Endothelial cell of umbilical vein (primary cell): ENCODE measurements around the gene EDARADD. TPM values are rescaled to one million over a fixed set of nuclear protein-coding genes. Genes with fewer than 3 reads are reported as not detected.
A peak's percentile ranks its signal among the peaks of the same experiment; 100 is the strongest.

Experiments
- BruUV-seq: library from RNA; stranded (reverse); fragments of 400-500 nt; replicated peaks from 2 replicates; lab custom pipeline; 2021; lab: Mats Ljungman, UMichigan
- CTCF ChIA-PET: fragments of 300-600, 350-600 bp; sonication (Branson Sonifier 250); formaldehyde crosslinking; loops from one replicate; lab custom pipeline; 2021; ENCODE audit warnings: antibody characterized with exemption, inconsistent platforms; lab: Charles Lee
- POLR2A ChIA-PET: fragments of 300-600, 350-600 bp; sonication (Branson Sonifier 250); formaldehyde crosslinking; loops from one replicate; lab custom pipeline; 2021; ENCODE audit warnings: antibody characterized with exemption, inconsistent platforms; lab: Charles Lee
- DNase-seq: peaks from one replicate; pipeline ENCODE4 v3.0.0-alpha.2; 2011; ENCODE audit warnings: low read depth, low spot score
- FAIRE-seq: peaks from 2 replicates; lab custom pipeline; 2011; peaks lifted over from hg19 to GRCh38; lab: Jason Lieb, UNC
- H2AFZ ChIP-seq: 2 replicates; pipeline ENCODE4 v1.6.0; 2012; ENCODE audit warnings: low read depth, low read length, control low read depth, inconsistent platforms
- H3K27ac ChIP-seq: 2 replicates; pipeline ENCODE4 v1.5.1; 2011; ENCODE audit warnings: low read depth, mild to moderate bottlenecking, control low read depth, low read length, moderate library complexity; ENCODE audit not compliant: insufficient read depth
- H3K27me3 ChIP-seq, 2 experiments: 2 replicates each; pipeline versions ENCODE4 v1.6.0 to v1.6.1; 2011; ENCODE audit warnings: low read length in 2 of 2, mixed read lengths in 1 of 2; ENCODE audit not compliant: control insufficient read depth in 2 of 2, insufficient read depth in 2 of 2
- H3K36me3 ChIP-seq, 2 experiments: 2 replicates in 1 of 2; 3 replicates in 1 of 2; pipeline ENCODE4 v1.5.1; 2011; ENCODE audit warnings: low read length in 2 of 2, mild to moderate bottlenecking in 1 of 2, moderate library complexity in 1 of 2; ENCODE audit not compliant: control insufficient read depth in 2 of 2, insufficient read depth in 2 of 2; ENCODE audit errors: extremely low read depth in 1 of 2
- H3K4me1 ChIP-seq: 3 replicates; pipeline ENCODE4 v1.5.1; 2011; ENCODE audit warnings: mild to moderate bottlenecking, low read length; ENCODE audit not compliant: control insufficient read depth, insufficient read depth; ENCODE audit errors: extremely low read depth
- H3K4me2 ChIP-seq: 2 replicates; pipeline ENCODE4 v1.6.1; 2011; ENCODE audit warnings: low read length, control low read depth, mixed read lengths; ENCODE audit not compliant: insufficient read depth
- H3K4me3 ChIP-seq, 3 experiments: fragments of 200-600 bp in 1 of 3; sonication (generic), shearing (Covaris generic) in 1 of 3; replicated peaks in 1 of 3; 2 replicates each; pipeline ENCODE4 v1.5.1; 2011 to 2016; ENCODE audit warnings: control low read depth in 3 of 3, low read length in 3 of 3, mild to moderate bottlenecking in 2 of 3, inconsistent platforms in 1 of 3, low read depth in 1 of 3, moderate library complexity in 1 of 3; ENCODE audit not compliant: insufficient read depth in 1 of 3
- H3K79me2 ChIP-seq: 2 replicates; pipeline ENCODE4 v1.6.0; 2012; ENCODE audit warnings: low read length, inconsistent platforms; ENCODE audit not compliant: control insufficient read depth, insufficient read depth
- H3K9ac ChIP-seq: replicated peaks from 2 replicates; pipeline ENCODE3; 2011; ENCODE audit warnings: low read length, control low read depth; ENCODE audit not compliant: insufficient read depth; ENCODE audit errors: extremely low read depth
- H3K9me1 ChIP-seq: replicated peaks from 3 replicates; pipeline ENCODE4 v1.6.0; 2011; ENCODE audit warnings: mild to moderate bottlenecking, low read length; ENCODE audit not compliant: control insufficient read depth, insufficient read depth; ENCODE audit errors: extremely low read depth
- H3K9me3 ChIP-seq: replicated peaks from 2 replicates; pipeline ENCODE4 v1.5.1; 2012; ENCODE audit warnings: low read length, inconsistent platforms; ENCODE audit not compliant: control insufficient read depth, insufficient read depth
- H4K20me1 ChIP-seq: replicated peaks from 2 replicates; pipeline ENCODE3; 2011; ENCODE audit warnings: mild to moderate bottlenecking, low read length; ENCODE audit not compliant: control insufficient read depth, insufficient read depth; ENCODE audit errors: extremely low read depth
- EZH2 ChIP-seq: IDR thresholded peaks from 2 replicates; pipeline ENCODE4 v1.6.1; 2012; ENCODE audit warnings: borderline replicate concordance, low read depth, mild to moderate bottlenecking, moderate library complexity, low read length, inconsistent platforms; ENCODE audit not compliant: severe bottlenecking
- FOS ChIP-seq: IDR thresholded peaks from 2 replicates; pipeline ENCODE4 v1.6.1; 2011; ENCODE audit warnings: mild to moderate bottlenecking, low read length, moderate library complexity, borderline replicate concordance; ENCODE audit not compliant: insufficient read depth
- GATA2 ChIP-seq: IDR thresholded peaks from 2 replicates; pipeline ENCODE4 v1.7.0; 2011; ENCODE audit warnings: low read depth, mild to moderate bottlenecking, moderate library complexity, mixed read lengths, low read length; ENCODE audit not compliant: insufficient read length, insufficient read depth
- JUN ChIP-seq: IDR thresholded peaks from 2 replicates; pipeline ENCODE4 v1.6.1; 2011; ENCODE audit warnings: borderline replicate concordance, low read depth; ENCODE audit not compliant: insufficient read length, insufficient read depth
- MAX ChIP-seq: IDR thresholded peaks from 2 replicates; pipeline ENCODE4 v1.6.1; 2011; ENCODE audit not compliant: insufficient read depth, insufficient read length
- MYC ChIP-seq: IDR thresholded peaks from one replicate; pipeline ENCODE4 v1.6.1; 2011; ENCODE audit warnings: mild to moderate bottlenecking, low read depth, low read length
- POLR2A ChIP-seq: IDR thresholded peaks from 2 replicates; pipeline ENCODE4 v1.6.1; 2012; ENCODE audit warnings: low read depth, mild to moderate bottlenecking, control low read depth, low read length
- dilution Hi-C: fragments of 300-500 bp; cut with MboI; formaldehyde crosslinking; loops from one replicate; pipeline ENCODE4 v1.15.0; 2019; ENCODE audit warnings: low sequenced_read_pairs; ENCODE audit not compliant: extremely low pct_ligation_motif_present
- intact Hi-C: fragments of 100-400 bp; cut with micrococcal nuclease; formaldehyde crosslinking; loops from one replicate; pipeline ENCODE4 v1.10.0; 2022
- polyA plus RNA-seq, 4 experiments: library from polyadenylated mRNA; depleted of rRNA in 3 of 4; stranded (reverse) in 3 of 4; unstranded in 1 of 4; fragments of >200 nt; gene quantifications; 2 replicates each; pipeline versions ENCODE4 v1.2.1 to v1.2.3, GENCODE V29; 2011 to 2012; ENCODE audit warnings: missing spikeins in 1 of 4
- total RNA-seq: library from RNA; stranded (reverse); gene quantifications from 2 replicates; pipeline ENCODE4 v1.2.3, GENCODE V29; 2021

Gene EDARADD
- total and polyA plus RNA-seq, 2 donors (not counting 3 experiments of a cell fraction or from before 2014, with no cell fraction given), result not detected

GRCh38 chr1:236523704-236524141 lies 129.6 kb downstream of the EDARADD start, which contains the start of gene LGALS8:
LGALS8 (plus strand) TSS chr1:236523982; CDS start chr1:236526071, 2,089 bp downstream.
- CTCF ChIA-PET, result interaction anchor here (1.0 to 2.2 kb wide), 2 partner anchors 13 to 20 kb away, joined by 4 to 6 read pairs; no protein-coding TSS in a partner anchor
- peak within 1 kb of the TSS; percentile 93 for H3K4me2 ChIP-seq
- H3K36me3 ChIP-seq, result no peaks in the 10 kb centered on the region
- intact Hi-C loops, result loop anchor here (1.0 to 10.0 kb wide), 6 partner anchors 20 to 539 kb away; partner anchors contain the start of genes ERO1B, HEATR1 and MTR
- peak; percentile 78 for FAIRE-seq
- dilution Hi-C loops, result no loop called here
- no peaks in the 10 kb centered on the region for H3K9me3 ChIP-seq
- peak; percentile 5 for TF ChIP-seq POLR2A
- TF ChIP-seq JUN, result no peak
- H3K9ac ChIP-seq, result peak within 1 kb of the TSS; percentile 84
- H3K4me3 ChIP-seq, result peak within 1 kb of the TSS; percentile 83 to 95 (median 83)
- H4K20me1 ChIP-seq, result no peaks in the 10 kb centered on the region
- BruUV-seq, result no TSS peak
- H3K9me1 ChIP-seq, result no peaks in the 10 kb centered on the region
- H3K79me2 ChIP-seq, result peaks cover 7% of the 10 kb centered on the region
- H3K27me3 ChIP-seq, result no peaks in the 10 kb centered on the region
- POLR2A ChIA-PET, result no interaction called here
- peak; percentile 83 for DNase-seq
- H3K4me1 ChIP-seq, result no peaks in the 10 kb centered on the region
- H3K27ac ChIP-seq, result peak within 1 kb of the TSS; percentile 72
- peak within 1 kb of the TSS; percentile 81 for H2AFZ ChIP-seq

- no peak for TF ChIP-seq GATA2
- TF ChIP-seq FOS, result no peak
- no peak for TF ChIP-seq MYC
- peak; percentile 66 for TF ChIP-seq POLR2A
- no peak for TF ChIP-seq JUN
- no peak for TF ChIP-seq EZH2
- TF ChIP-seq MAX, result peak; percentile 30
- no peaks in the 10 kb centered on the region for H4K20me1 ChIP-seq
- FAIRE-seq (peak; percentile 85), DNase-seq (peak; percentile 75)
- no peaks in the 10 kb centered on the region for H3K4me1 ChIP-seq
- H3K4me2 ChIP-seq, result peak overlapping the region; percentile 93
- H3K9ac ChIP-seq, result peak overlapping the region; percentile 84
- H3K9me3 ChIP-seq, result no peaks in the 10 kb centered on the region
- no peaks in the 10 kb centered on the region for H3K36me3 ChIP-seq
- dilution Hi-C loops, result no loop called here
- peak overlapping the region; percentile 72 for H3K27ac ChIP-seq
- peaks cover 7% of the 10 kb centered on the region for H3K79me2 ChIP-seq
- POLR2A ChIA-PET, result interaction anchor here (1.0 kb wide), 1 partner anchor 21 kb away, joined by 4 read pairs; no protein-coding TSS in a partner anchor
- peak overlapping the region; percentile 83 to 95 (median 83) for H3K4me3 ChIP-seq
- no peaks in the 10 kb centered on the region for H3K9me1 ChIP-seq
- peak overlapping the region; percentile 81 for H2AFZ ChIP-seq
- CTCF ChIA-PET, result interaction anchor here (1.0 to 2.2 kb wide), 3 partner anchors 14 to 234 kb away, joined by 3 to 6 read pairs (median 4); no protein-coding TSS in a partner anchor
- H3K27me3 ChIP-seq, result no peaks in the 10 kb centered on the region
- intact Hi-C loops, result loop anchor here (1.0 to 10.0 kb wide), 4 partner anchors 21 to 540 kb away; partner anchors contain the start of genes ERO1B and MTR
- BruUV-seq, result TSS peak; percentile 60
Measured at GRCh38 chr1:236524142-236524894, 130.2 kb downstream of the EDARADD start.
